Erythroblast (primary cell): ENCODE data around the gene JARID2.

Source experiments
- GATA1 ChIP-seq: IDR thresholded peaks from 2 replicates; pipeline ENCODE4 v1.6.1; 2011; ENCODE audit warnings: low read depth, mild to moderate bottlenecking, control low read depth, low read length, moderate library complexity
- POLR2A ChIP-seq: IDR thresholded peaks from 2 replicates; pipeline ENCODE4 v1.6.1; 2011; ENCODE audit warnings: mild to moderate bottlenecking, low read length

DNA sequence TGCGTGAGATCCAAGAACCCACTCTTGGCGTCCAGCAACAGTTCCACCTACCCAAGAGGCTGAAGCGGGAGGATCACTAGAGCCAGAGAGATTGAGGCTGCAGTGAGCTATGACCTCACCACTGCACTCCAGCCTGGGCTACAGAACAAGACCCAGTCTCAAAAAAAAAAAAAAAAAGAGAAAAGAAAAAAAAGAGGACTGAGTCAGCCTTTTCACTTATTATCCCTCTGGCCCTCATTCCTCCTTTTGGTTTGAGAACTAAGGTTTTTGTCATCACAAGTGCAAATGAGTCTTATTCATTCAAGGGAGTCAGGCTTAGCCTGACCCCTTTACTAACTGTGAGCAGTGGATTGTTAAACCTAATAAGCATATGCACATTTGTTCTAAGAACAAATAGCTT lies 37.9 kb upstream of the JARID2 start:
- TF ChIP-seq POLR2A (no peak), GATA1 (no peak)
